ENCODE results near the gene UNC5A. TPM values are rescaled to one million over a fixed set of nuclear protein-coding genes. Genes with fewer than 3 reads are reported as not detected.

The UNC5A gene
- total RNA-seq, 1 experiment from 2014 or later: 10.1 TPM

GRCh38 chr5:176803068-176803942, 7.1 kb upstream of the UNC5A start (continued):
- TF ChIP-seq MAX (IDR thresholded peaks at IDR 0.05) (no peak), EZH2phosphoT487 (IDR thresholded peaks at IDR 0.05; ENCODE audit: borderline replicate concordance) (no peak), CEBPB (IDR thresholded peaks at IDR 0.05; ENCODE audit: low read depth) (no peak), JUND (IDR thresholded peaks at IDR 0.05) (no peak), CBX3 (IDR thresholded peaks at IDR 0.05; ENCODE audit: low read depth) (no peak), SP1 (IDR thresholded peaks at IDR 0.05; ENCODE audit: low read depth) (no peak), RAD21 (IDR thresholded peaks at IDR 0.05; ENCODE audit: low read depth) (no peak), ZFX (IDR thresholded peaks at IDR 0.05) (no peak), POLR2A (IDR thresholded peaks at IDR 0.05; ENCODE audit: borderline replicate concordance, extremely low read depth, insufficient read depth, insufficient read length) (no peak), SRF (IDR thresholded peaks at IDR 0.05; ENCODE audit: low read depth) (no peak)
- TF ChIP-seq, protein P1, sequence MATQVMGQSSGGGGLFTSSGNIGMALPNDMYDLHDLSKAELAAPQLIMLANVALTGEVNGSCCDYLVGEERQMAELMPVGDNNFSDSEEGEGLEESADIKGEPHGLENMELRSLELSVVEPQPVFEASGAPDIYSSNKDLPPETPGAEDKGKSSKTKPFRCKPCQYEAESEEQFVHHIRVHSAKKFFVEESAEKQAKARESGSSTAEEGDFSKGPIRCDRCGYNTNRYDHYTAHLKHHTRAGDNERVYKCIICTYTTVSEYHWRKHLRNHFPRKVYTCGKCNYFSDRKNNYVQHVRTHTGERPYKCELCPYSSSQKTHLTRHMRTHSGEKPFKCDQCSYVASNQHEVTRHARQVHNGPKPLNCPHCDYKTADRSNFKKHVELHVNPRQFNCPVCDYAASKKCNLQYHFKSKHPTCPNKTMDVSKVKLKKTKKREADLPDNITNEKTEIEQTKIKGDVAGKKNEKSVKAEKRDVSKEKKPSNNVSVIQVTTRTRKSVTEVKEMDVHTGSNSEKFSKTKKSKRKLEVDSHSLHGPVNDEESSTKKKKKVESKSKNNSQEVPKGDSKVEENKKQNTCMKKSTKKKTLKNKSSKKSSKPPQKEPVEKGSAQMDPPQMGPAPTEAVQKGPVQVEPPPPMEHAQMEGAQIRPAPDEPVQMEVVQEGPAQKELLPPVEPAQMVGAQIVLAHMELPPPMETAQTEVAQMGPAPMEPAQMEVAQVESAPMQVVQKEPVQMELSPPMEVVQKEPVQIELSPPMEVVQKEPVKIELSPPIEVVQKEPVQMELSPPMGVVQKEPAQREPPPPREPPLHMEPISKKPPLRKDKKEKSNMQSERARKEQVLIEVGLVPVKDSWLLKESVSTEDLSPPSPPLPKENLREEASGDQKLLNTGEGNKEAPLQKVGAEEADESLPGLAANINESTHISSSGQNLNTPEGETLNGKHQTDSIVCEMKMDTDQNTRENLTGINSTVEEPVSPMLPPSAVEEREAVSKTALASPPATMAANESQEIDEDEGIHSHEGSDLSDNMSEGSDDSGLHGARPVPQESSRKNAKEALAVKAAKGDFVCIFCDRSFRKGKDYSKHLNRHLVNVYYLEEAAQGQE (IDR thresholded peaks at IDR 0.05; ENCODE audit: low read depth): no peak

DNA sequence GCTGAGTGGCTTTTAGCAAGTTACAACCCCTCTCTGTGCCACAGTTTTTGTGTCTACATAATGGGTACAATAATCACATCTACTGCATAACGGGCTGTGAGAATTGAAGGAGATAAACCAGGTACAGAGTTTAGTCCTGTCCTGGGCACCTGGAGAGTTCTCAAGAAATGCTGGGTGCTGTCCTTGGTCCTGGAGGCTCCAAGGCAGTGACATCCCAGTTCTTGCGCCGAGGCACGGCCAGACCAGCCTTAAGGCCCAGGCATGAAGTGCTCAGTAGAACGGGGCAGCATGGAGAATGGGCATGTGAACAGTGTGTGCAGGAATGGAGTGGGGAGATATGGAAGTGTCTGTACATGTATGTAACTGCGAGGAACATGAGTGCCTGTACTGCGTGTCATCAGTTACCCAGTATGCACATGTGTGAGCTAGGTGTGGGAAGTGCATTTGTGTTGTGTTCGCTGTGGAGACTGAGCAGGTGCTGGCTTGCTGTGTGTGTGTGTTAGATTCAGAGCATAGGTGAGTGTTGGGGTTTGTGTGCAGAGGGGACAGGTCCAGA, 6.3 kb upstream of the UNC5A start:
- CTCF ChIA-PET: no interaction called here
- RAD21 ChIA-PET (ENCODE audit: low non-redundant PET in 1 of 2, low total read pairs in 2 of 2, uncharacterized antibody in 2 of 2, unreplicated experiment in 2 of 2): no interaction called here
- intact Hi-C loops (cut with micrococcal nuclease): loop anchor here (10.0 kb wide), 1 partner anchor 949 kb away; no protein-coding TSS in a partner anchor
- no peak overlapping the region for H2AFZ ChIP-seq (ENCODE audit: low read depth, low read length, poor library complexity, severe bottlenecking)
- H3K27me3 ChIP-seq (ENCODE audit: insufficient read depth, low read length): peaks cover 38% of the 10 kb centered on the region; the same call in 1 of the 2 replicates
- H3K9me2 ChIP-seq (ENCODE audit: insufficient read depth): no peaks in the 10 kb centered on the region
- no peaks in the 10 kb centered on the region for H4K20me1 ChIP-seq (ENCODE audit: insufficient read depth)
- no peak overlapping the region for H3K4me3 ChIP-seq (replicated peaks in 1 of 2; ENCODE audit: low read depth in 1 of 2, low read length in 2 of 2)
- H3K4me2 ChIP-seq (ENCODE audit: low read length): no peak overlapping the region
- DNase-seq (ENCODE audit: low read depth, low spot score) (no peak), ATAC-seq (no peak)
- H3K79me2 ChIP-seq (ENCODE audit: insufficient read depth, low read length): no peaks in the 10 kb centered on the region
- H3K9me3 ChIP-seq (ENCODE audit: control insufficient read depth in 1 of 2, insufficient read depth in 1 of 2, low read depth in 1 of 2, low read length in 2 of 2): no peaks in the 10 kb centered on the region
- no peak overlapping the region for H3K9ac ChIP-seq (ENCODE audit: low read length)
- no peak for TF ChIP-seq SRF (IDR thresholded peaks at IDR 0.05; ENCODE audit: low read depth)
- TF ChIP-seq, protein P1 (IDR thresholded peaks at IDR 0.05; ENCODE audit: low read depth): peak; percentile 94
- H3K27ac ChIP-seq (ENCODE audit: low read depth, low read length): no peak overlapping the region
- H3K36me3 ChIP-seq (ENCODE audit: control insufficient read depth in 1 of 2, insufficient read depth in 2 of 2, low read length in 2 of 2): no peaks in the 10 kb centered on the region
- H3K4me1 ChIP-seq (ENCODE audit: control insufficient read depth in 1 of 2, insufficient read depth in 2 of 2, low read length in 2 of 2): no peaks in the 10 kb centered on the region
- BruUV-seq (replicated peaks): no TSS peak
- POLR2A ChIA-PET: no interaction called here
